SK-N-SH treated with all-trans-retinoic acid at 6 μM for 48 hours (cell line): ENCODE data around the gene EIF4G1.

Experiments used
- ATAC-seq: fragments of 200-7000 bp; cut with Tn5 transposase; 3 replicates; pipeline ENCODE4 v1.9.1; 2020; ENCODE audit warnings: mild to moderate bottlenecking, moderate library complexity
- BACH2 ChIP-seq: fragments of 250-450 bp; sonication (Bioruptor Pico); IDR thresholded peaks from 2 replicates; pipeline ENCODE4 v1.9.0; 2021; ENCODE audit warnings: mild to moderate bottlenecking, borderline replicate concordance
- CSDC2 ChIP-seq: fragments of 250-450 bp; sonication (Bioruptor Pico); IDR thresholded peaks from 2 replicates; pipeline ENCODE4 v1.5.0; 2020; ENCODE audit warnings: mild to moderate bottlenecking, moderate library complexity
- CSRNP3 ChIP-seq: fragments of 250-450 bp; sonication (Bioruptor Pico); IDR thresholded peaks from 2 replicates; pipeline ENCODE4 v1.5.1; 2021; ENCODE audit warnings: mild to moderate bottlenecking, moderate library complexity
- GLIS3 ChIP-seq: fragments of 250-450 bp; sonication (Bioruptor Pico); IDR thresholded peaks from 2 replicates; pipeline ENCODE4 v1.5.0; 2020; ENCODE audit warnings: mild to moderate bottlenecking, moderate library complexity
- ISL1 ChIP-seq: fragments of 250-450 bp; sonication (Bioruptor Pico); IDR thresholded peaks from 2 replicates; pipeline ENCODE4 v2.1.2; 2022; ENCODE audit warnings: mild to moderate bottlenecking, moderate library complexity
- OSR1 ChIP-seq: fragments of 250-450 bp; sonication (Bioruptor Pico); IDR thresholded peaks from 2 replicates; pipeline ENCODE4 v1.8.0; 2022; ENCODE audit warnings: moderate library complexity, mild to moderate bottlenecking, inconsistent platforms
- PATZ1 ChIP-seq: fragments of 250-450 bp; sonication (Bioruptor Pico); IDR thresholded peaks from 2 replicates; pipeline ENCODE4 v1.8.0; 2020; ENCODE audit warnings: mild to moderate bottlenecking, moderate library complexity, borderline replicate concordance
- POU6F1 ChIP-seq: fragments of 250-450 bp; sonication (Bioruptor Pico); IDR thresholded peaks from 2 replicates; pipeline ENCODE4 v1.8.0; 2021; ENCODE audit warnings: low read depth, mild to moderate bottlenecking, moderate library complexity, borderline replicate concordance
- RARB ChIP-seq: fragments of 250-450 bp; sonication (Bioruptor Pico); IDR thresholded peaks from 2 replicates; pipeline ENCODE4 v1.8.0; 2021; ENCODE audit warnings: mild to moderate bottlenecking, moderate library complexity
- SNAI2 ChIP-seq: fragments of 250-450 bp; sonication (Bioruptor Pico); IDR thresholded peaks from 2 replicates; pipeline ENCODE4 v1.5.0; 2020; ENCODE audit warnings: mild to moderate bottlenecking, moderate library complexity
- TCF4 ChIP-seq: fragments of 250-450 bp; sonication (Bioruptor Pico); IDR thresholded peaks from 2 replicates; pipeline ENCODE4 v1.8.0; 2021; ENCODE audit warnings: mild to moderate bottlenecking, moderate library complexity, borderline replicate concordance
- TOX ChIP-seq: fragments of 250-450 bp; sonication (Bioruptor Pico); IDR thresholded peaks from 2 replicates; pipeline ENCODE4 v1.8.0; 2021; ENCODE audit warnings: mild to moderate bottlenecking, moderate library complexity, borderline replicate concordance
- TSHZ2 ChIP-seq: fragments of 250-450 bp; sonication (Bioruptor Pico); IDR thresholded peaks from 2 replicates; pipeline ENCODE4 v1.5.0; 2020; ENCODE audit warnings: mild to moderate bottlenecking, moderate library complexity
- ZC3H10 ChIP-seq: fragments of 250-450 bp; sonication (Bioruptor Pico); IDR thresholded peaks from 2 replicates; pipeline ENCODE4 v1.5.1; 2021; ENCODE audit warnings: mild to moderate bottlenecking, moderate library complexity
- ZFP3 ChIP-seq: fragments of 250-450 bp; sonication (Bioruptor Pico); IDR thresholded peaks from 2 replicates; pipeline ENCODE4 v1.5.0; 2020; ENCODE audit warnings: mild to moderate bottlenecking, moderate library complexity
- ZFP30 ChIP-seq: fragments of 450-650 bp; formaldehyde crosslinking; IDR thresholded peaks from 2 replicates; pipeline ENCODE4 v1.5.0; 2022; ENCODE audit warnings: mild to moderate bottlenecking, moderate library complexity
- ZNF565 ChIP-seq: fragments of 450-650 bp; formaldehyde crosslinking; conservative IDR thresholded peaks from 2 replicates; pipeline ENCODE4 v1.5.0; 2020; ENCODE audit warnings: low read depth, mild to moderate bottlenecking, moderate library complexity
- ZNF70 ChIP-seq: fragments of 450-650 bp; formaldehyde crosslinking; IDR thresholded peaks from 2 replicates; pipeline ENCODE4 v1.5.0; 2020; ENCODE audit warnings: mild to moderate bottlenecking, moderate library complexity
- ZNF8 ChIP-seq: fragments of 450-650 bp; formaldehyde crosslinking; IDR thresholded peaks from 2 replicates; pipeline ENCODE4 v1.5.0; 2020; ENCODE audit warnings: mild to moderate bottlenecking, moderate library complexity

EIF4G1 gene

GRCh38 chr3:184311633-184312032 is 2.8 kb upstream of the EIF4G1 start:
- TF ChIP-seq CSRNP3 (CRISPR knock-in tag) (no peak), CSDC2 (CRISPR knock-in tag) (no peak), ZFP3 (CRISPR knock-in tag) (no peak), OSR1 (CRISPR knock-in tag) (no peak), POU6F1 (CRISPR knock-in tag) (no peak), ZC3H10 (no peak), ISL1 (CRISPR knock-in tag) (no peak)
- ATAC-seq: no peak

- ATAC-seq: peak; percentile 40
- TF ChIP-seq TCF4: no peak
- no peak for TF ChIP-seq BACH2 (CRISPR knock-in tag)
- TF ChIP-seq ZNF70 (CRISPR knock-in tag): no peak
- TF ChIP-seq GLIS3 (CRISPR knock-in tag): no peak
- no peak for TF ChIP-seq ZFP30 (CRISPR knock-in tag)
- TF ChIP-seq TSHZ2 (CRISPR knock-in tag): no peak
- TF ChIP-seq TOX (CRISPR knock-in tag): no peak
- no peak for TF ChIP-seq ZNF565 (CRISPR knock-in tag)
- TF ChIP-seq ZNF8: no peak
- TF ChIP-seq POU6F1 (CRISPR knock-in tag): no peak
- no peak for TF ChIP-seq RARB (CRISPR knock-in tag)
These were observed 515 bp downstream of the EIF4G1 start for GRCh38 chr3:184314700-184315542.

GRCh38 chr3:184315543-184315867 is 1.1 kb downstream of the EIF4G1 start:
- ATAC-seq: peak; percentile 1; the same call in 2 of the 3 replicates
- no peak for TF ChIP-seq POU6F1 (CRISPR knock-in tag)
- TF ChIP-seq CSDC2 (CRISPR knock-in tag): no peak
- no peak for TF ChIP-seq ZNF8
- no peak for TF ChIP-seq PATZ1
- no peak for TF ChIP-seq TSHZ2 (CRISPR knock-in tag)
- TF ChIP-seq TOX (CRISPR knock-in tag): no peak
- TF ChIP-seq SNAI2: no peak
- TF ChIP-seq ZNF565 (CRISPR knock-in tag): no peak
- TF ChIP-seq CSRNP3 (CRISPR knock-in tag): no peak
- TF ChIP-seq GLIS3 (CRISPR knock-in tag): no peak
- TF ChIP-seq TCF4: no peak
